Measurements from ENCODE around the gene IFNA5. TPM values are rescaled to one million over a fixed set of nuclear protein-coding genes. Genes with fewer than 3 reads are reported as not detected.

IFNA5 gene
- total RNA-seq (2014; rRNA removed; shearing (Covaris generic)) = not detected in 2 replicates

- DNase-seq (ENCODE audit: low spot score) = no peak
Measured at GRCh38 chr9:21305213-21305612, at the start of gene IFNA5. Gene IFNA5 (minus strand): TSS chr9:21305313. CDS start chr9:21305256, 57 bp downstream.

DNA sequence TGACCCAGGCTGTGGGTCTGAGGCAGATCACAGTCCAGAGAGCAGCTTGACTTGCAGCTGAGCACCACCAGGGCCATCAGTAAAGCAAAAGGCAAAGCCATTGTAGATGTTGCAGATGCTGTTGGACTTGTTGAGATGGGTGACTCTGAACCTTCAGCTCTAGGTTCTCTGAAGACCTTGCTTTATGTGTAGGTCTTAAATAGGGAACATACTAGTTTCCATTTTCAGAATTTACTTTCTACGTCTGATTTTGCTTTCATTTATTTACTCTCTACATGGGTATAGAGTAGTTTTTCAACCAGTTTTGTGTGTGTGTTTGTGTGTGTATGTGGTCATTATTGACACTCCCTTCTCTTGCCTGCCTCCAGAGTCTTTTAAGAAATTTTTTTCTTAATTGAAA lies 45.7 kb upstream of the IFNA5 start, which contains the start of gene IFNA6:
Gene IFNA6, minus strand, starts transcription at position 101 of the 400 bp plus-strand sequence. Its CDS starts 0 bp downstream, at position 101.
- DNase-seq (ENCODE audit: low spot score) = no peak

DNA sequence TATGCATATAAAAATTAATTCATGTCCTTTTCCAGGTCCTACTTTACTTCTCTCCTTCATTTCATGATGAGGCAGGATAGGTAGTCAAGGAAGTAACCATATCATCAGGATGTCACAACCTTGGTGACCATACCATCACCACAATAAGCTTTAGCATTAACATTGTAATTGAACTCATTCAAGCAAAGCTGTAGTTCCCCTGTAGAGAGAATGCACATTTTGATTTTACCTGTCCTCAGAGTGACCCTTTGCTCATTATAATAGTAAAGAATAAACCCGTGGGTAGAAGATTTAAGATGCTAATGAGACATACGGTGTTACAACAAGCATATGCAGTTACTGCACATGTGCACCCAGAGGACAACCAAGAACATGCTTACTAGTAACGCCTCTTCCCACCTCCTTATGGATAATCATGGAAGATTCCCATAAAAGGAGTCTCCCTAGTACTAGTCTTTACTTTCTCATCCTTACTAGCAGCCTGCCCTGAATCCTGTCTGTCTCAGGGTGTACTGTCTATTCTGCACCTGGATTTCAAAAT lies 43.4 kb upstream of the IFNA5 start:
- no peak for DNase-seq (ENCODE audit: low spot score)

DNA sequence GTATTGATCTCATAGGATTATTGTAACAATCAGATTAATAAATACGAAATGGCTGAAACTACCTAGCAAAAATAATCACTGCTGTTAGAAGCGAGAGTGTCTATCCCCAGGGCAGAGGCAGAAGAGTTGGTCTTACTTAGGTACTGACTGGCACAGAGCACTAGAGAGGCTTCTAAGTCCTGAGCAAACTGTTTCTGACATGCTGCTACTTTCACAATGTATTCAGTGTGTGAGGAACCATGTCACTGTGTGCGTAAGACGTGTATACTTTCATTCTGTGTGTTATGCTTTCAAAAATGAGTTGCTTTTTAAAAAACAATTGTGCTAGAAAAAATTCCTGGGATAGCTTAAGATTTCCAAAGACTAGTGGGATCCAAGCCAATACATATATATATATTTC lies 35.6 kb upstream of the IFNA5 start:
- no peak for DNase-seq (ENCODE audit: low spot score)

GRCh38 chr9:21336457-21336856 lies 31.3 kb upstream of the IFNA5 start:
- no peak for DNase-seq (ENCODE audit: low spot score)

DNA sequence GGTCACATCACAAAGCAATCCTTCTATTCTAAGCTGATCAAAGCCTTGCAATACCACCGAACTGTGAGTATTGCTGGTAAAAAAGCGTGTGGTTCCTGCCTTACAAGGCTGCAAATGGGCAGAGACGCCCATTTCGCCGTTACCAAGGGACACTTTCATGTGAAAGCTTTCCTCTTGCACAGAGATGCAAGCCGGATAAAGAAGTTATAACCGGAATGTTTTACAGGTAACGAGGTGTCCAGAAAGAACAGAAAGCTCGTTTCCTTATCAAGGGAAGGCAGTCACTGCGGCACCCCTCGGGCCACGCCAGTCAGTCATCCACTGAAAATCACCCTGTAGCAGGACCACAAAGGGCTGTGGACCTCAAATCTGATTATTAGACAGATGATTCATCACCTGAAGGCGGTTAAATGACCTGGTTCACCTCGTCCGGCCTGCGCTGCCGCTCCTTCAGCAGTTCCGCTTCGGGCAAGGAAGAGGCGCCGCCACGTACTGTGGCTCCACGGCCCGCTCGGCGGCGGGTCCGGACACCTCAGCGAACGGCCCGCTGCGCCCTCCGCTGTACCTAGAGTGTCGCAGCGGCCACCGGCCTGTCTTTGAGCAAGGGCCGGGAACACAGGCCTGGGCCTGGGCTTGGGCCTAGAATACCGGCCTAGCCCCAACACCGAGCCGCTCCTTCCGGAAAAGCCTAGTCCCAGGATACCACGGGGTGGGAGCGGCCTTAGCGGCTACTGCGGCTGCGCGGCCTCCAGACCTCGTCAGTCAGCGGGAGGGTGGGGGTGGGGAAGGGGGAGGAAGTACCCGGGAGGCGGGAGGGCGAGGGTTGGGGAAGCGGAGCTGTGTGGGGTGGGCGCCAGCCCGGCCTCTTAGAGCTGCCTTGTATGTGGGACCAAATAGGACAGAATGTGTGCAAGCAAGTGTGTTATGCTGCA lies 29.9 kb upstream of the IFNA5 start, which contains the start of gene KLHL9:
Gene KLHL9, minus strand, starts transcription at position 704 of the 932 bp plus-strand sequence. Its CDS starts 545 bp downstream, at position 159.
- DNase-seq (ENCODE audit: low spot score) = no peak

DNA sequence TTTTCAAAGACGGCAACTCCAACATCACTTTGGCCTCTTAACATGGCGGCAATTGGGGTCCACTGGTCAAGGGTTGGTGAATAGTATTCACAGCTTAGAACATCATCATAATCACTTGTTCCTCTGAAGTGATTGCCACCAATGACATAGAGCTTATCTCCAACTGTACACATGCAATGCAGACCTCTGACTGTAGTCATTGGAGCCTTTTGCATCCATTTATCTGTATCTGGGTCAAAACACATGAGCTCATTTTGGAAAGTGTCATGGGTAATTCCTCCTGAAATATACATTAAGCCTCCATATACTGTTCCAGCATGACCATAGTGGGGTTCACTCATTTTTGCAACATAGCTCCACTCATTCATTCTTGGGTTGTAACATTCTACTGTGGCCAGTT lies 28.1 kb upstream of the IFNA5 start:
- DNase-seq (ENCODE audit: low spot score) = no peak

DNA sequence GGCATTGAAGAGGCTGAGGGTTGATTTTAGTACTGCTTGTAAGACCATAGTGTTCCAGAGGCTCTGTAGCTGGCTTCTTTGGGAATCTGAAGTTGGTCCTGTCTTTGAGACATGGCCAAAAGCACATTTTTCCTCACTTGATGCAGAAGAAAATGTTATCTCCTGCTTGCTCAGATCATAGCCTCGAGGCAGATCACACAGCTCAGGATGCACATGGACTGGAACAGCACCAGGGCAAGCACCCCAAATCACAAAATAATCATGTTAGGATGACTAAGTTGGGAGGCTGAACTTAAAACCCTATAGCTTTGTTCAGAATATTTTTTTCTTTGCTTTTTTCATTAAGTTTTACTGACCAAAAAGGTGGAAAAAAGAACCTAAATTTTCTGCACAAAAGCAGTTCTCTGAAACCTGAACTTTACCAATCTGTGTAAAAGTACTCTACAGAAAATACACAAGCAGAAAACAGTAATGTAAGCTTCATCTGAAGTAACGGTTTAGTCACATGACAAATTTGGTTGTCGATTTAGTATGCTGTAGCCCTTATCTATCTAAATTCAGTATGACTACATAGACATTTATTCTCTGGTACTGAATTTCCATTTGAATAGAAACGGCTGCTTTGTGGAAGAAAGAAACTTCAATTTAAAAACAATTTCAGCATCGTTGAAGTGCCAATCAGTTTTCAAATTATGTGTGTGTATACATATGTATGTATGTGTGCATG lies 26.7 kb upstream of the IFNA5 start:
- no peak for DNase-seq (ENCODE audit: low spot score)

DNA sequence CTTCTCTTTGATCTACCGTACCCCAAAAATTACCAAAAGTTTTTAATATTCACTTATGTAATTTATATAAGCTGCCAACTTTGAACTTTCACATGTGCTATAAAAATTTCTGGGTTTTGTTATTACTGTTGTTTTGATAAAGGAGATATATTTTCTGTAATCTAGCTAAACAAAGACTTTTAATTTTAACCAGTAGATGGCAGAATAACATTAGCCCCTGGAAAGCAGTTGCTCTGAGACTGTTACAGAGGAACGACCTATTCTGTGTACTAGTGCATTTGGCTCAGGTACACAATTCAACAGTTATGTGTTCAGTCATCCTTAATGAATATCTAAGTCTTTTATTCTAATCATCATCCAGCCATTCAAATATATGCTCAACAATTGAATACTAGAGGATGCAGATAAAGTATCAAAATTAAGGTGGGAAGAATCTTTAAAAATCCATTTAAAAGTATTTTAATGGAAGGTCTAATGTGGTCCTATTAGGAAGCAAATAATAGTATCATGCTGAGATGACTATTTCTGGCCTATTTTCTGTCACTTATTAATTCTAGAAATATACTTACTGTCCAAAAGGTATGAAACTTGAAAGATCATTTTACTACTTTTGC lies 21.5 kb upstream of the IFNA5 start:
- DNase-seq (ENCODE audit: low spot score) = no peak

- DNase-seq (ENCODE audit: low spot score) = no peak
Measured at GRCh38 chr9:21324047-21324446, 18.9 kb upstream of the IFNA5 start.

- no peak for DNase-seq (ENCODE audit: low spot score)
Measured at GRCh38 chr9:21322911-21323461, 17.9 kb upstream of the IFNA5 start.

- no peak for DNase-seq (ENCODE audit: low spot score)
Measured at GRCh38 chr9:21320465-21320864, 15.4 kb upstream of the IFNA5 start.

DNA sequence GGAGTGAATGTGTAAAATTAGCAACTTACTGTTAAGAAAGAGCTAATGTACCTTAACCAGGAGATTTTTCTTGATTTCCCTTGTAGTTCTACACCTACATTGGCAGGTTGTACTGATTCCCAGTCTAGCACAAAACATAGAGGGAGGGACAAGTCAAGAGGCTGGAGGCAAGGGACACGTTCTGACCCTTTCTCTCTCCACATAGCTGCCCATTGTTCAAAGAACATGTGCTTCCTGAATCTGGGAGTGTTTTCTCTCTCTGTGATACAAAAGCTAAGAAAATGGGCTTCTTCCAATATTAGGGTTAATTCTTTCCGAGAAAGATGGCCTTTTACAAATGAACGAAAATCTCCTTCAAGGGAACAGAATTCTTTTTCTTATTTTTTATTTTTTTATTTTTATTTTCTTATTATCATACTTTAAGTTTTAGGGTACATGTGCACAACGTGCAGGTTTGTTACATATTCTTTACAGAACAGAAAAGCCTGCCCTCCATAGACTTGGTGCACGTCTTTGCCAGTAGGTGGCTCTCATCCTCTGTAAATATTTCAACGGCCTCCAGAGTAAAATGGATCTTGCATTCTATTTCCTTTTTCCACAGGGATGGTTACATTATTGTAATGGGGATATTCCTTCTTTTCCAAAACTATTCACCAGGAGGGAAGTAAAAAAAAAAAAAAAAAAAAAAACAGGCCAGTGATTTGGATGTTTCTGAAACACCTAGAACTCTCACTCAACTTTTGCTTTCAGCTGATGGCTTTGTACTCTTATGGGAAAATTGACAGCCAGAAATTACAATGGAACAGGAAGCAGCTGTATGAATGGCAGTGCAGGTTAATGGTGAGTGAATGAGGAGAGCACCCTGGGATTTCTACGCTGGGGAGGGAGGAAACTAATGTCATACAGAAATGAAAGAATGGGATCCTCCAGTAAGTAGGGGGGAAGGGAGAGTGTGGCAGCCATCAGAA lies 13.1 kb upstream of the IFNA5 start:
- no peak for DNase-seq (ENCODE audit: low spot score)

- DNase-seq (ENCODE audit: low spot score) = no peak
Measured at GRCh38 chr9:21316860-21317259, 11.7 kb upstream of the IFNA5 start.

- DNase-seq (ENCODE audit: low spot score) = no peak
Measured at GRCh38 chr9:21316032-21316842, 11.1 kb upstream of the IFNA5 start.

DNA sequence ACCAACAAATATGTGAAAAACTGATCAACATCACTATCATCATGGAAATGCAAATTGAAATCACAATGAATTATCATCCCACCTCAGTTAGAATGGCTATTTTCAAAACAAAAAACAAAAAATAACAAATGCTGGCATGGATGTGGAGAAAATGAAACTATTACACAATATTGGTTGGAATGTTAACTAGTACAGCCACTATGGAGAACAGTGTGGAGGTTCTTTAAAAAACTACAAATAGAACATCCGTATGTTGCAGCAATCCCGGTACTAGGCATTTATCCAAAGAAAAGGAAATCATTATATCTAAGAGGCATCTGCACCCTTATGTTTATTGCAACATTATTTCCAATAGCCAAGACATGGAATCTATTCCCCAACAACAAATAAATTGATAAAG lies 9.0 kb upstream of the IFNA5 start:
- DNase-seq (ENCODE audit: low spot score) = no peak

DNA sequence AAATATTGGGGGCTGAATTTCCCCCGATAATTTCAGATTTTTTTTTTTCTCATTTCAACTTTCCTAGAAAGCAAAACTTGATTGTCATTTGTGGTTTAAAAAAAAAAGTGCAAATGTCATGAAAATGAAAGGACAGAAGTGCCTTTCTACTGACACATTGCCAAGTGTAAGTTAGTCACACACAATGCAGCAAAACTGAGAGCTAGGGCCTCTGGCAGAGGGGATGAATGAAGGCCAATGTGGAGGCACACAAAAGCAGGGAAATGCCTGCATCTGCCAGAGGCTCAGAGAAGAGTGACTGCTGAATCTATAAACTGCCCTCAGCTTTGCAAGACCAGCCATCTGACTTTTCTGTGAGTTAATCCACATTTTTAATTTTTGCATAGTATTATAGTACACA lies 6.8 kb upstream of the IFNA5 start:
- no peak for DNase-seq (ENCODE audit: low spot score)

- DNase-seq (ENCODE audit: low spot score) = no peak
Measured at GRCh38 chr9:21295992-21296391, 9.1 kb downstream of the IFNA5 start.

- DNase-seq (ENCODE audit: low spot score) = no peak
Measured at GRCh38 chr9:21294904-21295538, 10.1 kb downstream of the IFNA5 start.

Data from H4 (cell line).